ENCODE results near the gene MLXIP.

Gene MLXIP

GRCh38 chr12:122057769-122058168, 20.8 kb upstream of the MLXIP start:
- Histone ChIP-seq H3K36me3 (ENCODE audit: control insufficient read depth, low read depth, low read length) (peaks cover 27% of the 10 kb centered on the region), H3K27me3 (ENCODE audit: control insufficient read depth, insufficient read depth, low read length) (no peaks in the 10 kb centered on the region), H3K4me1 (ENCODE audit: control insufficient read depth, low read depth, low read length) (no peaks in the 10 kb centered on the region), H3K4me3 (ENCODE audit: low read length) (no peak overlapping the region), H3K27ac (ENCODE audit: low read length) (no peak overlapping the region), H3K9me3 (ENCODE audit: control insufficient read depth, low read depth, low read length) (no peaks in the 10 kb centered on the region), H3K9ac (ENCODE audit: low read length) (no peak overlapping the region)

DNA sequence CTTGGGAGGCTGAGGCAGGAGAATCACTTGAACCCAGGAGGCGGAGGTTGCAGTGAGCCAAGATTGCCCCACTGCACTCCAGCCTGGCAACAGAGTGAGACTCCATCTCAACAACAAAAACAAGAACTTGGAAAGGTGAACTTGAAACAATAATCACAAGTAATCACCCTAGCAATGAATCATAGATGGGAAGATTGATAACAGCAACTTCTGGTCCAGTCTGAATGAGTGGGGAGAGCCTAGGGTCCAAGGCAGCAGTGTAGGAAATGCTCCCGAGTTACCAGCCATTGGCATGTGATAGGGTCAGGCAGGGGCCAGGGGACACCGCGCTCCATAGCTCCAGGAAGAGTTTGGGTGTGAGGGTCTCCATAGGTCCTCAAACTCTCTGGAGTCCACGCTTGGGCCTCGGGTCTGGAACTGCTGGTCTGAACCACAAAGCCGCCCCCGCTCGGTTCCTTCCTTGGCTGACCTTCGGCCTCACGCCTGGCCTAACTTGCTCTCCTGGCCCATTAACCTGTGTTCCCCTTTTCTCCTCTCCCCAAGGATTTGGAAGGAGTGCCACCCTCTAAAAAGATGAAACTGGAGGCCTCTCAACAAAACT, 19.9 kb upstream of the MLXIP start:
- Histone ChIP-seq H3K4me3 (ENCODE audit: low read length) (no peak overlapping the region), H3K36me3 (ENCODE audit: control insufficient read depth, low read depth, low read length) (peaks cover 27% of the 10 kb centered on the region), H3K27ac (ENCODE audit: low read length) (no peak overlapping the region), H3K27me3 (ENCODE audit: control insufficient read depth, insufficient read depth, low read length) (no peaks in the 10 kb centered on the region), H3K4me1 (ENCODE audit: control insufficient read depth, low read depth, low read length) (peaks cover 8% of the 10 kb centered on the region), H3K9me3 (ENCODE audit: control insufficient read depth, low read depth, low read length) (no peaks in the 10 kb centered on the region), H3K9ac (ENCODE audit: low read length) (no peak overlapping the region)

- H3K27ac ChIP-seq (ENCODE audit: low read length) = no peak overlapping the region
- no peaks in the 10 kb centered on the region for H3K9me3 ChIP-seq (ENCODE audit: control insufficient read depth, low read depth, low read length)
- peaks cover 12% of the 10 kb centered on the region for H3K4me1 ChIP-seq (ENCODE audit: control insufficient read depth, low read depth, low read length)
- H3K36me3 ChIP-seq (ENCODE audit: control insufficient read depth, low read depth, low read length) = peaks cover 27% of the 10 kb centered on the region
- H3K9ac ChIP-seq (ENCODE audit: low read length) = no peak overlapping the region
- H3K4me3 ChIP-seq (ENCODE audit: low read length) = no peak overlapping the region
- no peaks in the 10 kb centered on the region for H3K27me3 ChIP-seq (ENCODE audit: control insufficient read depth, insufficient read depth, low read length)
Measured at GRCh38 chr12:122059203-122059960, 19.2 kb upstream of the MLXIP start.

GRCh38 chr12:122060081-122060501, 18.5 kb upstream of the MLXIP start:
- H3K36me3 ChIP-seq (ENCODE audit: control insufficient read depth, low read depth, low read length) = peaks cover 22% of the 10 kb centered on the region
- H3K27me3 ChIP-seq (ENCODE audit: control insufficient read depth, insufficient read depth, low read length) = no peaks in the 10 kb centered on the region
- H3K27ac ChIP-seq (ENCODE audit: low read length) = no peak overlapping the region
- no peak overlapping the region for H3K9ac ChIP-seq (ENCODE audit: low read length)
- H3K4me1 ChIP-seq (ENCODE audit: control insufficient read depth, low read depth, low read length) = peaks cover 19% of the 10 kb centered on the region
- H3K4me3 ChIP-seq (ENCODE audit: low read length) = no peak overlapping the region
- H3K9me3 ChIP-seq (ENCODE audit: control insufficient read depth, low read depth, low read length) = no peaks in the 10 kb centered on the region

GRCh38 chr12:122061253-122061652, 17.3 kb upstream of the MLXIP start:
- Histone ChIP-seq H3K9ac (ENCODE audit: low read length) (no peak overlapping the region), H3K36me3 (ENCODE audit: control insufficient read depth, low read depth, low read length) (peaks cover 19% of the 10 kb centered on the region), H3K4me3 (ENCODE audit: low read length) (no peak overlapping the region), H3K9me3 (ENCODE audit: control insufficient read depth, low read depth, low read length) (no peaks in the 10 kb centered on the region), H3K4me1 (ENCODE audit: control insufficient read depth, low read depth, low read length) (peaks cover 22% of the 10 kb centered on the region), H3K27ac (ENCODE audit: low read length) (no peak overlapping the region), H3K27me3 (ENCODE audit: control insufficient read depth, insufficient read depth, low read length) (no peaks in the 10 kb centered on the region)

DNA sequence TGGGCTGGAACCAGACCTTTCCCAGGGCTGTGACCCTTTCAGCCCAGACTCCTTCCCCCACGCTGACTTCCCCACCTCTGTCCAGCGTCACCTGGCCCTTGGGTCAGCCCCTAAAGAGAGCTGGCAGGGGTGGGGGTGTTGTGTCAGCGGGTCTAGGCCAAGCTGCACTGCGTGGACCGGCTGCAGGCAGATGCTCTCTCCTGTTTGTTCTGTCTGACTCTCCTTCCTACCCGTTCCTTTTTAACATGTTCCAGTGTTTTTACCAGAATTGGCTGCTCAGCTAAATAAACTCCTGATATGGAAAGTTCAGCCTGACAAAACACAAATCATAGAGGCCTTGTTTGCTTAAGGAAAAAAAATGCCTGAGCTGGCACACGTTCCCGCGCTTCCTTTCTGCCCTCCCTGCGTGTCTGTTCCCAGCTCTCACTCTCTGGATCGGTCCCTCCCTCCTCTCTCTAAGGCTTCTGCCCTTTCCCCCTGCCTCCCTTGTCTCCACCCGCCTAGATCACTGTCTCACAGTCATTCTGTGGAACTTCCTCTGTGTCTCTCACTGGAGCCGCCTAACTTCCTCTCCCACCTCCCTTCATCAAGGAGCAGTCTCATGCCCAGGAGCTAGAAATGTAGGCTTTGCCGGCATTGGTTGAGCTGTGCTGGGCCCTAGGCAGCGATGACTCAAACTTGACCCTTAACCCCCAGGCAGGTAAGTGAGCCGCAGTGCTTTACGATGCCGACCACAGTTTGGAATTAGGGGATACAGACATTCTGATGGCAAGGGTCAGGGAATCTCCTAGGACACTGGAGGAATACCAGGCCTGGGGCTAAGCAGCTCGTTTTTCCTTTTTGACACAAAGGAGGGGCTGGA, 15.5 kb upstream of the MLXIP start:
- H3K9ac ChIP-seq (ENCODE audit: low read length) = peak overlapping the region; percentile 17
- H3K9me3 ChIP-seq (ENCODE audit: control insufficient read depth, low read depth, low read length) = no peaks in the 10 kb centered on the region
- H3K4me3 ChIP-seq (ENCODE audit: low read length) = no peak overlapping the region
- peaks cover 22% of the 10 kb centered on the region for H3K4me1 ChIP-seq (ENCODE audit: control insufficient read depth, low read depth, low read length)
- H3K27ac ChIP-seq (ENCODE audit: low read length) = no peak overlapping the region
- peaks cover 12% of the 10 kb centered on the region for H3K36me3 ChIP-seq (ENCODE audit: control insufficient read depth, low read depth, low read length)
- H3K27me3 ChIP-seq (ENCODE audit: control insufficient read depth, insufficient read depth, low read length) = no peaks in the 10 kb centered on the region

- no peaks in the 10 kb centered on the region for H3K9me3 ChIP-seq (ENCODE audit: control insufficient read depth, low read depth, low read length)
- H3K27ac ChIP-seq (ENCODE audit: low read length) = no peak overlapping the region
- H3K4me3 ChIP-seq (ENCODE audit: low read length) = no peak overlapping the region
- H3K9ac ChIP-seq (ENCODE audit: low read length) = no peak overlapping the region
- H3K4me1 ChIP-seq (ENCODE audit: control insufficient read depth, low read depth, low read length) = peaks cover 22% of the 10 kb centered on the region
- peaks cover 17% of the 10 kb centered on the region for H3K36me3 ChIP-seq (ENCODE audit: control insufficient read depth, low read depth, low read length)
- no peaks in the 10 kb centered on the region for H3K27me3 ChIP-seq (ENCODE audit: control insufficient read depth, insufficient read depth, low read length)
Measured at GRCh38 chr12:122063694-122064024, 14.9 kb upstream of the MLXIP start.

DNA sequence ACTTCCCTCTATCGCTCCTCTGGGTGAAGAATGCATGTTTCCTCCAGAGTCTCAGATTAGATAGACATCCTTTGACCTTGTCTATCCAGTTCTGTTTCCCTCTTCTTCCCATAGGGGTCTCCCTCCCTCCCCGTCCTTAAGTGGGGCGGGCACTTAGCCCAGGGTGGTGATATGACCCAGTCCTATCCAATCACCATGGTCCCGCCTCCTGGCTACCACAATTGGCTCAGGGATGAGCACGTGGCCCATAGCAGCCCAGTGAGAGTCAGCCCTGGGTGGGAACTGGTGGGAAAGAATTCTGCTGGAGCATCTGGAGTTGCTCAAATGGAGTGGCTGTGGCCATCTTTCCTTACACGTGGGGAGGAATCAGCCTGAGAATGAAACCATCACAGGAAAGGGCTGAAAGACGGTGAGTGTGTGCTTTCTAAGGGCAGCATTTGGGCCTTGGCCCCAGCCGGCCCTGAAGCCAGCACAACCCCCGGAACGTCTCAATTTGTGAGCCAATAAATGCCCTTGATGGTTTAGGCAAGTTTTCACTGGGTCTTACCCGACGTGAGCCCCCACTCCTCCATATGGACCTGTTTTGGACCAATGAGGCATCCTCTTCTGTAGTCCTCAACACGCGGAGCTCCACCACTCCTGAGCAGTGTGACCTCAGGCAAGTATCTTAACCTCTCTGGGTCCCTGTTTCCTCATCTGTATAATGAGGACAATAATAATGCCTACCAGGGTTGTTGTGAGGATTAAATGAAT, 14.4 kb upstream of the MLXIP start:
- peaks cover 22% of the 10 kb centered on the region for H3K4me1 ChIP-seq (ENCODE audit: control insufficient read depth, low read depth, low read length)

DNA sequence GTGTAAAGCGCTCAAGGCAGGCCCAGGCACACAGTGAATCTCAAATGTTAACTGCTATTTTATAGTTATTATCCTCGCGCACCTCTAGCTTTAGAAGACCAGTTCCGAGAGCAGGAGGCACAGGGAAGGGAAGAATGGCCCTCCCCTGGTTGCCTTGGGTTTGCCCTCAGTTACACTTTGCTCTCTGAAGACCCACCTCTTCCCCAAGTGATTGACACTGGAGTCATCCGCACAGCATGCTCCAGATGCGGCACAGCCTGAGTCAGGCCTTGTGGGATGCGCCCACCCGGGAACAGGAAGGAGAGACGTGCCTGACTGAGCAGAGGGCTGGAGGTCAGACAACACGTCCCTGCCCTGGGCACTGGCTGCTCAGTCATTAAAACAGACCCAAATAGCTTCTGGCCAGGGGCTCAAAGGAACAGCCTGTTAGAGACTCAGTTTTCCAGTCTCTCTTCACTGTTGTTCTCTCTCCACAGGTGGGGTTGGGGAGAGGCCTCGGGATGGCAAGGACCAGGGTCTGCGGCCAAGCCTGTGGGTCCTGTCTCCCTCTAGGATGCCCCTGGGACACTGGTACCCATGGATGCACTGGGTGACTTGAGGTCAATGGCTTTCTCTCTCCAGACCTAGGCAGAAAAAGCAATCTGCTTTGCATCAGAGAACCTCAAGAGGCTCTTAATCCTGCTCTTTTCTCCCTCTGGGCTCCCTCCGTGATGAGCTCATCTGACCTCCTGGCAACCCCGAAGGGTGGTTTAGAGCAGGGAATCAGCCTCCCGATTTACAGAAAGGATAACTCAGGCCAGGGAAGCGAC, 13.6 kb upstream of the MLXIP start:
- Histone ChIP-seq H3K9me3 (ENCODE audit: control insufficient read depth, low read depth, low read length) (no peaks in the 10 kb centered on the region), H3K4me3 (ENCODE audit: low read length) (peak overlapping the region; percentile 59), H3K27me3 (ENCODE audit: control insufficient read depth, insufficient read depth, low read length) (no peaks in the 10 kb centered on the region), H3K4me1 (ENCODE audit: control insufficient read depth, low read depth, low read length) (peaks cover 22% of the 10 kb centered on the region), H3K27ac (ENCODE audit: low read length) (peak overlapping the region; percentile 65), H3K36me3 (ENCODE audit: control insufficient read depth, low read depth, low read length) (peaks cover 5% of the 10 kb centered on the region), H3K9ac (ENCODE audit: low read length) (peak overlapping the region; percentile 77)

More for the DNA sequence above, 14.4 kb upstream of the MLXIP start:
- H3K36me3 ChIP-seq (ENCODE audit: control insufficient read depth, low read depth, low read length) = peaks cover 12% of the 10 kb centered on the region
- peak overlapping the region; percentile 77 for H3K9ac ChIP-seq (ENCODE audit: low read length)
- H3K27ac ChIP-seq (ENCODE audit: low read length) = peak overlapping the region; percentile 65
- no peaks in the 10 kb centered on the region for H3K27me3 ChIP-seq (ENCODE audit: control insufficient read depth, insufficient read depth, low read length)
- H3K4me3 ChIP-seq (ENCODE audit: low read length) = peak overlapping the region; percentile 59
- H3K9me3 ChIP-seq (ENCODE audit: control insufficient read depth, low read depth, low read length) = no peaks in the 10 kb centered on the region

GRCh38 chr12:122067548-122067947, 11.0 kb upstream of the MLXIP start:
- Histone ChIP-seq H3K4me1 (ENCODE audit: control insufficient read depth, low read depth, low read length) (peaks cover 22% of the 10 kb centered on the region), H3K4me3 (ENCODE audit: low read length) (no peak overlapping the region), H3K27ac (ENCODE audit: low read length) (no peak overlapping the region)

More at GRCh38 chr12:122067548-122067947, 11.0 kb upstream of the MLXIP start:
- H3K36me3 ChIP-seq (ENCODE audit: control insufficient read depth, low read depth, low read length) = peaks cover 5% of the 10 kb centered on the region
- no peaks in the 10 kb centered on the region for H3K27me3 ChIP-seq (ENCODE audit: control insufficient read depth, insufficient read depth, low read length)
- H3K9me3 ChIP-seq (ENCODE audit: control insufficient read depth, low read depth, low read length) = no peaks in the 10 kb centered on the region
- H3K9ac ChIP-seq (ENCODE audit: low read length) = no peak overlapping the region
